ENCODE measurements around the gene MARK1. TPM values are rescaled to one million over a fixed set of nuclear protein-coding genes. Genes with fewer than 3 reads are reported as not detected.

Gene MARK1
- total RNA-seq, 4 donors from 2014 or later, result 3.9 to 11.3 (median 6.6) TPM

DNA sequence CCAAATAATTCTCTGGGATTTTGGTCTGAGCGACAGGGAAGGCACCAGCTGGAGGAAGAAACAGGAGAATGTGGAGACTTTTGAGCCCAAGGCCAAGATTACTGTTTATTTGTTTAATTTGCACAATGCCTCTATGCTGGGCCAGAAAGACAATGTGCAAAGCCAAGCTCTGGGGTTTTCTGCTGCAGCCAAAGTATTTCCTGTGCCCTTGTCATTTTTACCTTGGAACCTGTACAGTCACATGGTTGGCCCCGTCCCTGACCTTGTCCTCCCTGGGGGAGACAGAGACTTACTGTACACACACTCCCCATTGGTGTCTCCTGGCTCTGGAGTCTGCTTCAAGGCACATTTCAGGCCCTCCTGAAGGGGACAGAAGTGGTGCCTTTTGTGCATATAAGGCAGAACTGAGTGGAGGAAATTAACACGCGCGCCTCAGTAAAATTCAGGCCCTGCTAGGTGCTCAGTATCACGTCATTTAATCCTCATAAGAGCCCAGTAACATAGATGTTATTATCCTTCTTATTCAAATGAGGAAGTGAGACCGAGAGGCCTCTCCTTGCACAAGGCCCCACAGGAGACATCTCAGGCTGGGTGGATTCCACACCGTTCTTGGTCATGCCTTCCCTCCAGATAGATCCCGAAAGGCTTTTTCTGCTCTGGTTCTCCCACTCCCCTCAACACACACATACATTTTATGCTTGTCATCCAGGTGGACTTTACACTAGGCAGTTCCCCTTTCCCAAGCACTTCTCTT is 183.3 kb downstream of the MARK1 start:
- intact Hi-C loops (cut with DNase I), result no loop called here
- TF ChIP-seq, protein P1, sequence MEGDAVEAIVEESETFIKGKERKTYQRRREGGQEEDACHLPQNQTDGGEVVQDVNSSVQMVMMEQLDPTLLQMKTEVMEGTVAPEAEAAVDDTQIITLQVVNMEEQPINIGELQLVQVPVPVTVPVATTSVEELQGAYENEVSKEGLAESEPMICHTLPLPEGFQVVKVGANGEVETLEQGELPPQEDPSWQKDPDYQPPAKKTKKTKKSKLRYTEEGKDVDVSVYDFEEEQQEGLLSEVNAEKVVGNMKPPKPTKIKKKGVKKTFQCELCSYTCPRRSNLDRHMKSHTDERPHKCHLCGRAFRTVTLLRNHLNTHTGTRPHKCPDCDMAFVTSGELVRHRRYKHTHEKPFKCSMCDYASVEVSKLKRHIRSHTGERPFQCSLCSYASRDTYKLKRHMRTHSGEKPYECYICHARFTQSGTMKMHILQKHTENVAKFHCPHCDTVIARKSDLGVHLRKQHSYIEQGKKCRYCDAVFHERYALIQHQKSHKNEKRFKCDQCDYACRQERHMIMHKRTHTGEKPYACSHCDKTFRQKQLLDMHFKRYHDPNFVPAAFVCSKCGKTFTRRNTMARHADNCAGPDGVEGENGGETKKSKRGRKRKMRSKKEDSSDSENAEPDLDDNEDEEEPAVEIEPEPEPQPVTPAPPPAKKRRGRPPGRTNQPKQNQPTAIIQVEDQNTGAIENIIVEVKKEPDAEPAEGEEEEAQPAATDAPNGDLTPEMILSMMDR (IDR thresholded peaks at IDR 0.05), result no peak
- TF ChIP-seq POLR2A (IDR thresholded peaks at IDR 0.05), result no peak
- DNase-seq, result no peak
- 67 to 76% methylated on average over 6 to 9 of the region's 9 CpGs for WGBS, 2 donors
- H3K27me3 ChIP-seq, result peaks cover 0 to 20% (median 0%) of the 10 kb centered on the region in 4 donors
- peaks cover 0 to 5% (median 0%) of the 10 kb centered on the region in 3 donors for H3K9me3 ChIP-seq
- H3K27ac ChIP-seq, result no peak overlapping the region
- peaks cover 0 to 12% (median 0%) of the 10 kb centered on the region in 3 donors for H3K4me1 ChIP-seq
- no peak overlapping the region for H3K4me3 ChIP-seq
- H3K36me3 ChIP-seq, result no peaks in the 10 kb centered on the region

Small RNA genes lying within 50 kb of the gene (small RNA-seq; reads per million reads assigned to genes)
- gene RN7SL464P, result 0 reads per million in 4 donors

Other genes starting within 250 kb of the MARK1 start
- 1 to 10 TPM; 1.1 to 7.8 (median 4.2) TPM for gene C1orf115, start 162.2 kb downstream of the MARK1 start, total RNA-seq
- 1 to 10 TPM; 1.5 to 6.7 (median 6.1) TPM for gene MTARC2, start 220.2 kb downstream of the MARK1 start, total RNA-seq

All from esophagus squamous epithelium (tissue), 5 donors.